ENCODE measurements around the gene IL1R1. TPM values are rescaled to one million over a fixed set of nuclear protein-coding genes. Genes with fewer than 3 reads are reported as not detected.
"Not testable (repeated sequence)": the region's sequence is repeated elsewhere in the genome, so short reads cannot be mapped to it uniquely, and the experiment has no call there.

IL1R1 gene
- total and polyA plus RNA-seq, 9 donors: 7.3 to 13.3 (median 9.7) TPM

DNA sequence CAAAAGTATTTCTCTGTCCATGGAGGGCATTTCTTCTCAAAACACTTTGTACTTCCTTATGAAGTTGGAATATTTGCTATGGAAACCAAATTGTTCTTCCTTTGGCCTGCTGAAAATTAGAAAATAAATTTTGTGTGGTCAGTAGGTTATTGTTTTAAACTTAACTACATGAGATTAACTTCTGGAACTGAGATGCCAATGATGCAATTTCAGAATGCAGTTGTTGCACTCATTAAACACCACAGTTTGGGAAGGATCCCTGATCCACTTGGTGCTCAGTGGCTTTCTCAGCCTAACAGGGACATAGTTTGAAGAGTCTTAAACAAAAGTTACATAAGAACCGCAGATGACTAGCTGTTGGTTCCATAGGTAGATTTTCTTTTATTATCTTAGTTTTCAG, 23.3 kb upstream of the IL1R1 start:
- no peak for DNase-seq
- no peak overlapping the region for H3K27ac ChIP-seq (ENCODE audit: low read length)
- H3K9me3 ChIP-seq (replicated peaks; ENCODE audit: control insufficient read depth, low read depth, low read length): no peaks in the 10 kb centered on the region
- no peaks in the 10 kb centered on the region for H3K36me3 ChIP-seq (ENCODE audit: control insufficient read depth, insufficient read depth, low read length)
- WGBS (ENCODE audit: insufficient coverage): no CpG with 5 or more reads among the region's 1 CpG
- peaks cover 2% of the 10 kb centered on the region for H3K4me1 ChIP-seq (ENCODE audit: control insufficient read depth, insufficient read depth, low read length)
- H3K4me3 ChIP-seq (ENCODE audit: low read length): no peak overlapping the region
- H3K27me3 ChIP-seq (ENCODE audit: control insufficient read depth, insufficient read depth, low read length): no peaks in the 10 kb centered on the region

- Histone ChIP-seq H3K36me3 (ENCODE audit: control insufficient read depth, insufficient read depth, low read length) (no peaks in the 10 kb centered on the region), H3K4me1 (ENCODE audit: control insufficient read depth, insufficient read depth, low read length) (peaks cover 2% of the 10 kb centered on the region), H3K9me3 (replicated peaks; ENCODE audit: control insufficient read depth, low read depth, low read length) (no peaks in the 10 kb centered on the region), H3K27me3 (ENCODE audit: control insufficient read depth, insufficient read depth, low read length) (no peaks in the 10 kb centered on the region), H3K4me3 (ENCODE audit: low read length) (no peak overlapping the region), H3K27ac (ENCODE audit: low read length) (no peak overlapping the region)
- 80% methylated on average over 5 of the region's 5 CpGs for WGBS (ENCODE audit: insufficient coverage)
- DNase-seq: no peak
Measured at GRCh38 chr2:102120261-102120660, 22.3 kb upstream of the IL1R1 start.

- WGBS (ENCODE audit: insufficient coverage): 73% methylated on average over 2 of the region's 6 CpGs
- Histone ChIP-seq H3K4me1 (ENCODE audit: control insufficient read depth, insufficient read depth, low read length) (peaks cover 2% of the 10 kb centered on the region), H3K27me3 (ENCODE audit: control insufficient read depth, insufficient read depth, low read length) (no peaks in the 10 kb centered on the region), H3K9me3 (replicated peaks; ENCODE audit: control insufficient read depth, low read depth, low read length) (no peaks in the 10 kb centered on the region), H3K36me3 (ENCODE audit: control insufficient read depth, insufficient read depth, low read length) (no peaks in the 10 kb centered on the region), H3K4me3 (ENCODE audit: low read length) (no peak overlapping the region), H3K27ac (ENCODE audit: low read length) (no peak overlapping the region)
- no peak for DNase-seq
Measured at GRCh38 chr2:102120701-102121159, 21.8 kb upstream of the IL1R1 start.

- no CpG with 5 or more reads among the region's 3 CpGs for WGBS (ENCODE audit: insufficient coverage)
- Histone ChIP-seq H3K36me3 (ENCODE audit: control insufficient read depth, insufficient read depth, low read length) (no peaks in the 10 kb centered on the region), H3K9me3 (replicated peaks; ENCODE audit: control insufficient read depth, low read depth, low read length) (no peaks in the 10 kb centered on the region), H3K27me3 (ENCODE audit: control insufficient read depth, insufficient read depth, low read length) (no peaks in the 10 kb centered on the region), H3K27ac (ENCODE audit: low read length) (peak overlapping the region; percentile 84), H3K4me1 (ENCODE audit: control insufficient read depth, insufficient read depth, low read length) (peaks cover 2% of the 10 kb centered on the region), H3K4me3 (ENCODE audit: low read length) (no peak overlapping the region)
- DNase-seq: peak; percentile 93
Measured at GRCh38 chr2:102122115-102122514, 20.4 kb upstream of the IL1R1 start.

GRCh38 chr2:102122909-102123308, 19.6 kb upstream of the IL1R1 start:
- WGBS (ENCODE audit: insufficient coverage): no CpG with 5 or more reads among the region's 1 CpG
- no peaks in the 10 kb centered on the region for H3K36me3 ChIP-seq (ENCODE audit: control insufficient read depth, insufficient read depth, low read length)
- DNase-seq: no peak
- no peaks in the 10 kb centered on the region for H3K9me3 ChIP-seq (replicated peaks; ENCODE audit: control insufficient read depth, low read depth, low read length)
- no peak overlapping the region for H3K27ac ChIP-seq (ENCODE audit: low read length)
- H3K27me3 ChIP-seq (ENCODE audit: control insufficient read depth, insufficient read depth, low read length): no peaks in the 10 kb centered on the region
- no peak overlapping the region for H3K4me3 ChIP-seq (ENCODE audit: low read length)
- H3K4me1 ChIP-seq (ENCODE audit: control insufficient read depth, insufficient read depth, low read length): no peaks in the 10 kb centered on the region

DNA sequence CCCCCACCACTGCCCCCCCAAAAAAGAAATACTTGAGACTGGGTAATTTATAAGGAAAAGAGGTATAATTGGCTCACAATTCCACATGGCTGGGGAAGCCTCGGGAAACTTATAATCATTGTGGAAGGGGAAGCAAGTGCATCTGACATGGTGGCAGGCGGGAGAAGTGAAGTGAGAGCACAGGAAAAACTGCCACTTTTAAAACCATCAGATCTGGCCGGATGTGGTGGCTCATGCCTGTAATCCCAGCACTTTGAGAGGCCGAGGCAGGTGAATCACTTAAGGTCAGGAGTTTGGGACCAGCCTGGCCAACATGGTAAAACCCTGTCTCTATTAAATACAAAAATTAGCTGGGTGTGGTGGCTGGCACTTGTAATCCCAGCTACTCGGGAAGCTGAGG, 18.1 kb upstream of the IL1R1 start:
- not testable (repeated sequence) for H3K27me3 ChIP-seq (ENCODE audit: control insufficient read depth, insufficient read depth, low read length); H3K4me3 ChIP-seq (ENCODE audit: low read length); H3K27ac ChIP-seq (ENCODE audit: low read length); H3K4me1 ChIP-seq (ENCODE audit: control insufficient read depth, insufficient read depth, low read length); H3K9me3 ChIP-seq (replicated peaks; ENCODE audit: control insufficient read depth, low read depth, low read length); DNase-seq; H3K36me3 ChIP-seq (ENCODE audit: control insufficient read depth, insufficient read depth, low read length)
- WGBS (ENCODE audit: insufficient coverage): 92% methylated on average over 3 of the region's 5 CpGs

- Histone ChIP-seq H3K27ac (ENCODE audit: low read length) (no peak overlapping the region), H3K4me1 (ENCODE audit: control insufficient read depth, insufficient read depth, low read length) (no peaks in the 10 kb centered on the region), H3K4me3 (ENCODE audit: low read length) (no peak overlapping the region), H3K9me3 (replicated peaks; ENCODE audit: control insufficient read depth, low read depth, low read length) (no peaks in the 10 kb centered on the region), H3K36me3 (ENCODE audit: control insufficient read depth, insufficient read depth, low read length) (no peaks in the 10 kb centered on the region), H3K27me3 (ENCODE audit: control insufficient read depth, insufficient read depth, low read length) (no peaks in the 10 kb centered on the region)
- WGBS (ENCODE audit: insufficient coverage): no CpG with 5 or more reads among the region's 4 CpGs
- DNase-seq: no peak
Measured at GRCh38 chr2:102126169-102126568, 16.4 kb upstream of the IL1R1 start.

- Histone ChIP-seq H3K27me3 (ENCODE audit: control insufficient read depth, insufficient read depth, low read length) (no peaks in the 10 kb centered on the region), H3K27ac (ENCODE audit: low read length) (no peak overlapping the region), H3K4me1 (ENCODE audit: control insufficient read depth, insufficient read depth, low read length) (no peaks in the 10 kb centered on the region), H3K36me3 (ENCODE audit: control insufficient read depth, insufficient read depth, low read length) (no peaks in the 10 kb centered on the region), H3K9me3 (replicated peaks; ENCODE audit: control insufficient read depth, low read depth, low read length) (no peaks in the 10 kb centered on the region), H3K4me3 (ENCODE audit: low read length) (no peak overlapping the region)
- WGBS (ENCODE audit: insufficient coverage): no CpG with 5 or more reads among the region's 2 CpGs
- DNase-seq: no peak
Measured at GRCh38 chr2:102126660-102127059, 15.9 kb upstream of the IL1R1 start.

DNA sequence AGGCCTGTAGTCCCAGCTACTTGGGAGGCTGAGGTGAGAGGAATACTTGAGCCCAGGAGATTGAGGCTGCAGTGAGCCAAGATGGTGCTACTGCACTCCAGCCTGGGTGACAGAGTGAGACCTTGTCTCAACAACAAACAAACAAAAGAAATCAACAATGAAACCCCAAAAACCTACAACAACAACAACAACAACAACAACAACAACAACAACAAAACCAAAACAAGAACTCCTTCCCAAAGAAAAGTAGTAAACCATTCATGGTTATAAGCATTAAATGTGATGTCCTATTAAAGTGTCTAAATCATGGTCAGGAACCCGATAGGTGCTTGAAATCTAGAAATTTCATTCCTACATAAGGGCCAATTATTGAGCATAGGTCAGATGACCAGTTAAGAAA, 13.5 kb upstream of the IL1R1 start:
- WGBS (ENCODE audit: insufficient coverage): no CpG with 5 or more reads among the region's 1 CpG

DNA sequence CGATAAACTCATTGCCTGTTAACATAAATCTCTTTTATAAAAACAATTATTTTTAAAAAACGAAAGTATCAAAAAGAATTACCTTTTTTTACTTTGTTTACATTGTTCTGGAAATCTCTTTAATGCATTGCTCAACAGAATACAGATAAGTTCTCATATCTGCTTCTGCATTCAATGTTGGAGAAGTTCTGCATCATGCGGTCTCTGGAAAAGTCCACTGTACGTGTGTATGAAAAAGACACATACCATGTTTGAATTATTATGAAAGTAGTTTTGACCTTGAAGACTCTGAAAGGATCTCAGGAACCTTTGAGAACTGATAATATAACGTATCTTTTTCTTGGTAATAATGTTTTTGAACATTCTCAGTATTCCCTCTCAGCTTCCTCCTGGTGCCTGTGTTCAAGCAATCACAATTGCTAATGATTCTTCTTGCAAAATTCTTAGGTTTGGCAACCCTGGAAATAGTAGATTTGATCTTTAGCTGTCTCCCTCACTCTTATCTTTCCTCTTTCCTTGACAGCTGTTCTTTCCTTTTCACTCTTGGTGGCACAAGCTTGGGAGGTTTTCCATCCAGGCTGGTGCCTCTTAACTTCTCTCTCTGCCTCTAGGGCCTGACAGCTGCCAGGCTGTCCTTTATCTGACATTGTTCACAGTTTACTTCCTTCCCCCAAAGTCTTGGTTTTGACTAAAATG, 12.4 kb upstream of the IL1R1 start:
- H3K4me3 ChIP-seq (ENCODE audit: low read length): no peak overlapping the region
- no CpG with 5 or more reads among the region's 5 CpGs for WGBS (ENCODE audit: insufficient coverage)
- no peaks in the 10 kb centered on the region for H3K36me3 ChIP-seq (ENCODE audit: control insufficient read depth, insufficient read depth, low read length)
- no peak for DNase-seq
- no peaks in the 10 kb centered on the region for H3K9me3 ChIP-seq (replicated peaks; ENCODE audit: control insufficient read depth, low read depth, low read length)
- H3K27ac ChIP-seq (ENCODE audit: low read length): no peak overlapping the region
- no peaks in the 10 kb centered on the region for H3K4me1 ChIP-seq (ENCODE audit: control insufficient read depth, insufficient read depth, low read length)
- no peaks in the 10 kb centered on the region for H3K27me3 ChIP-seq (ENCODE audit: control insufficient read depth, insufficient read depth, low read length)

More for the DNA sequence above, 13.5 kb upstream of the IL1R1 start:
- no peaks in the 10 kb centered on the region for H3K9me3 ChIP-seq (replicated peaks; ENCODE audit: control insufficient read depth, low read depth, low read length)
- no peak overlapping the region for H3K4me3 ChIP-seq (ENCODE audit: low read length)
- DNase-seq: no peak
- no peaks in the 10 kb centered on the region for H3K4me1 ChIP-seq (ENCODE audit: control insufficient read depth, insufficient read depth, low read length)
- H3K27me3 ChIP-seq (ENCODE audit: control insufficient read depth, insufficient read depth, low read length): no peaks in the 10 kb centered on the region
- H3K36me3 ChIP-seq (ENCODE audit: control insufficient read depth, insufficient read depth, low read length): no peaks in the 10 kb centered on the region
- H3K27ac ChIP-seq (ENCODE audit: low read length): no peak overlapping the region

GRCh38 chr2:102130647-102130991, 11.9 kb upstream of the IL1R1 start:
- H3K27me3 ChIP-seq (ENCODE audit: control insufficient read depth, insufficient read depth, low read length): no peaks in the 10 kb centered on the region
- no peak overlapping the region for H3K4me3 ChIP-seq (ENCODE audit: low read length)
- H3K27ac ChIP-seq (ENCODE audit: low read length): no peak overlapping the region
- no peaks in the 10 kb centered on the region for H3K4me1 ChIP-seq (ENCODE audit: control insufficient read depth, insufficient read depth, low read length)
- H3K9me3 ChIP-seq (replicated peaks; ENCODE audit: control insufficient read depth, low read depth, low read length): no peaks in the 10 kb centered on the region
- no peaks in the 10 kb centered on the region for H3K36me3 ChIP-seq (ENCODE audit: control insufficient read depth, insufficient read depth, low read length)
- DNase-seq: no peak

All from muscle of leg (tissue), 11 donors.